Naive thymus-derived CD4-positive, alpha-beta T cell (primary cell): Measurements from ENCODE around the gene ANXA5. TPM values are rescaled to one million over a fixed set of nuclear protein-coding genes. Genes with fewer than 3 reads are reported as not detected.

Source experiments
- ATAC-seq: fragments of 150-1000 bp; cut with Tn5 transposase; 2 replicates; pipeline ENCODE4 v1.10.0; 2021; ENCODE audit warnings: mild to moderate bottlenecking, moderate library complexity
- CTCF ChIA-PET: fragments of 350-600 bp; sonication (Branson Sonifier 250); formaldehyde crosslinking; loops from one replicate; lab custom pipeline; 2021; ENCODE audit warnings: antibody characterized with exemption; lab: Charles Lee
- POLR2A ChIA-PET: fragments of 350-600 bp; sonication (Branson Sonifier 250); formaldehyde crosslinking; loops from one replicate; lab custom pipeline; 2021; ENCODE audit warnings: antibody characterized with exemption, inconsistent platforms; lab: Charles Lee
- DNase-seq, 9 donors: peaks; one replicate each; pipeline versions ENCODE4 v3.0.0 to v3.0.0-alpha.2; 2020 to 2022; ENCODE audit warnings: mixed read lengths in 1 of 9
- H3K27ac ChIP-seq: one replicate; pipeline ENCODE4 v1.7.0; 2013; ENCODE audit warnings: mild to moderate bottlenecking, low read depth, low read length, moderate library complexity
- H3K27me3 ChIP-seq, 2 donors: one replicate each; pipeline ENCODE4 v1.7.0; 2013; ENCODE audit warnings: low read length in 2 of 2, mild to moderate bottlenecking in 2 of 2, moderate library complexity in 2 of 2; ENCODE audit not compliant: control insufficient read depth in 2 of 2, insufficient read depth in 2 of 2
- H3K36me3 ChIP-seq, 3 experiments: 1 replicate in 2 of 3; 2 replicates in 1 of 3; pipeline ENCODE4 v1.7.0; 2013; ENCODE audit warnings: low read length in 3 of 3, mild to moderate bottlenecking in 3 of 3, moderate library complexity in 1 of 3; ENCODE audit not compliant: insufficient read depth in 3 of 3, control insufficient read depth in 2 of 3
- H3K4me1 ChIP-seq, 2 donors: one replicate each; pipeline ENCODE4 v1.7.0; 2013; ENCODE audit warnings: low read length in 2 of 2, mild to moderate bottlenecking in 2 of 2, moderate library complexity in 1 of 2; ENCODE audit not compliant: control insufficient read depth in 2 of 2, insufficient read depth in 2 of 2
- H3K4me3 ChIP-seq: 2 replicates; pipeline ENCODE4 v1.7.0; 2013; ENCODE audit warnings: mild to moderate bottlenecking, low read length
- H3K9me3 ChIP-seq, 3 experiments: 1 replicate in 2 of 3; 2 replicates in 1 of 3; pipeline ENCODE4 v1.7.0; 2013; ENCODE audit warnings: low read length in 3 of 3; ENCODE audit not compliant: control insufficient read depth in 2 of 3
- H3K27ac Mint-ChIP-seq, 9 donors: one replicate each; pipeline ENCODE4 v1.8.0; 2020 to 2022; ENCODE audit warnings: mixed read lengths in 9 of 9, mild to moderate bottlenecking in 8 of 9, moderate library complexity in 5 of 9, inconsistent platforms in 2 of 9
- H3K27me3 Mint-ChIP-seq, 5 donors: one replicate each; pipeline ENCODE4 v1.8.0; 2021 to 2022; ENCODE audit warnings: mixed read lengths in 5 of 5, mild to moderate bottlenecking in 1 of 5
- H3K36me3 Mint-ChIP-seq, 5 donors: one replicate each; pipeline ENCODE4 v1.8.0; 2020 to 2022; ENCODE audit warnings: mixed read lengths in 5 of 5, mild to moderate bottlenecking in 3 of 5, inconsistent platforms in 1 of 5
- H3K4me1 Mint-ChIP-seq, 7 donors: one replicate each; pipeline ENCODE4 v1.8.0; 2020 to 2022; ENCODE audit warnings: mixed read lengths in 7 of 7, mild to moderate bottlenecking in 3 of 7, inconsistent platforms in 1 of 7
- H3K4me3 Mint-ChIP-seq, 10 donors: one replicate each; pipeline ENCODE4 v1.8.0; 2020 to 2022; ENCODE audit warnings: mild to moderate bottlenecking in 10 of 10, mixed read lengths in 10 of 10, moderate library complexity in 6 of 10, inconsistent platforms in 2 of 10
- H3K9me3 Mint-ChIP-seq, 11 donors: one replicate each; pipeline ENCODE4 v1.8.0; 2020 to 2022; ENCODE audit warnings: mixed read lengths in 11 of 11, mild to moderate bottlenecking in 4 of 11, inconsistent platforms in 1 of 11, moderate library complexity in 1 of 11
- intact Hi-C, 2 donors: fragments of 100-400 bp; cut with micrococcal nuclease; formaldehyde crosslinking; loops; one replicate each; pipeline ENCODE4 v1.15.1; 2023
- polyA plus RNA-seq, 2 donors: library from polyadenylated mRNA; unstranded; fragments of 300-500 nt; fragmentation: Illumina TruSeq; gene quantifications; one replicate each; pipeline ENCODE4 v1.2.3, GENCODE V29; 2021
- total RNA-seq, 6 experiments: library from RNA in 5 of 6; stranded (reverse) in 5 of 6; gene quantifications; 1 replicate in 5 of 6; 2 replicates in 1 of 6; pipeline ENCODE4 v1.2.3 and lab custom pipeline; 2021 to 2026

ANXA5 gene
- total and polyA plus RNA-seq, 7 experiments from 2014 or later = 25.5 to 180 (median 49.5) TPM

DNA sequence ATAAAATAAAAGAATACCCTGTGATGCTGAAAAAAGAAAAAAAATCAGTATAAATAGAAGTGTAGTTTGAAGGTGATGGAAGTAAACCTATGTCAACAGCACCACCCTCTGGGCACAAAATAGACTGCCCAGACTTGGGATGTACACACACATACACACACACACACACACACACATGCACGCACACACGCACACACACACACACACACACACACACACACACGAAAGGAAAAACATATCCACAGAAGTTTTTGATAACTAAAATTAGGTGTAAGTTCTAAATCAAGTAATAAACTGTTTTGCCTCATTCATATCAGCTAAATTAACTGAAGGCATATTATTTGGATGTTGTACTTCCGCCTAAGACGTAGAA lies 40.5 kb downstream of the ANXA5 start:
- Histone ChIP-seq H3K4me1 (no peaks in the 10 kb centered on the region), H3K27ac (no peak overlapping the region), H3K9me3 (no peaks in the 10 kb centered on the region), H3K27me3 (no peaks in the 10 kb centered on the region), H3K4me3 (no peak overlapping the region), H3K36me3 (no peaks in the 10 kb centered on the region)
- ATAC-seq = peak; percentile 64
- ChIA-PET CTCF (no interaction called here), POLR2A (no interaction called here)
- DNase-seq = peak in 3 of 9 donors; percentile 2 to 12 (median 7)
- H3K36me3 Mint-ChIP-seq = peaks cover 0 to 10% (median 0%) of the 10 kb centered on the region in 5 donors
- intact Hi-C loops = loop anchor here in 1 of 2 donors (5.0 kb wide), 1 partner anchor 174 kb away; no protein-coding TSS in a partner anchor
- H3K4me3 Mint-ChIP-seq = no peak overlapping the region
- H3K4me1 Mint-ChIP-seq = peaks cover 0 to 5% (median 0%) of the 10 kb centered on the region in 7 donors
- H3K9me3 Mint-ChIP-seq = peaks cover 0 to 3% (median 0%) of the 10 kb centered on the region in 11 donors
- H3K27ac Mint-ChIP-seq = peak overlapping the region in 2 of 9 donors; percentile 22 to 34
- H3K27me3 Mint-ChIP-seq = peaks cover 0 to 26% (median 4%) of the 10 kb centered on the region in 5 donors

DNA sequence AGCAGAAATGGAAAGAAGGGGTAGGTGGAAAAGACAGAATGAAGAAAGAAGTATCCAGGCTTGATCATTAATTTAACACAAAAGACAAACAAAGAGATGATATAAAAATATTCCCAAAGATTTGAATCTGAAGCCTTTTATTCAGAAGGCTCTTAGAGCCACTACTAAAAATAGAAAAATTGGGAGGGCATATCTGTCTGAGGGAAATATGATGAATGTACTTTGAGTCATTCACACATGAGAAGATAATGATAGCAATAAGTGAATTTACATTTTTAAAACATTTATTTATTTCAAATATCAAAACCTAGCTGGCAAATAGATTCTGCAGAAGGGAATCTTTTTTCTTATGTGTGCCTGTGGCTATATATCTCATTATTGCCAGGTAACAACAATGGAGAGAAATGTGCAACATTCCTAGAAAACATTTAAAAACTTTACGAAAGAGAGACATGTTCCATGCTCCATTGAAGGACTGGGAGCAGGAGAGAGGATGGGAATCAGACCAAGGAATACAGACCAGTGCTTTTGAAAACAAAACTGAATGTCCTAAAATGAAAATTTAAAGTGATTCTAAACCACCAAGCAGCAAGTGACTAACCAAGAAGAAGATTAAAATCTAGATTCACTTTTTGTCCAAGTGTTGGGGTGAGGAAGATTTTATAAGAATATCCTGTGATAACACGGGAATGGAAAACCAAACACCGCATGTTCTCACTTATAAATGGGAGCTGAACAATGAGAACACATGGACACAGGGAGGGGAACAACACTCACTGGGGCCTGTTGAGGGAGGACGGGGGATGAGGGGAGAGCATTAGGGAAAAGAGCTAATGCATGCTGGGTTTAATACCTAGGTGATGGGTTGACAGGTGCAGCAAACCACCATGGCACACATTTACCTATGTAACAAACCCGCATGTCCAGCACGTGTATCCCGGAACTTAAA lies 41.2 kb downstream of the ANXA5 start:
- no peak for ATAC-seq
- H3K4me1 Mint-ChIP-seq = peaks cover 0 to 2% (median 0%) of the 10 kb centered on the region in 7 donors
- H3K27me3 Mint-ChIP-seq = peaks cover 0 to 26% (median 4%) of the 10 kb centered on the region in 5 donors
- no peaks in the 10 kb centered on the region for H3K36me3 ChIP-seq
- no peak for DNase-seq
- H3K36me3 Mint-ChIP-seq = peaks cover 0 to 6% (median 0%) of the 10 kb centered on the region in 5 donors
- no peak overlapping the region for H3K4me3 ChIP-seq
- ChIA-PET POLR2A (no interaction called here), CTCF (no interaction called here)
- H3K27me3 ChIP-seq = no peaks in the 10 kb centered on the region
- no peak overlapping the region for H3K27ac ChIP-seq
- intact Hi-C loops = loop anchor here in 1 of 2 donors (5.0 kb wide), 1 partner anchor 173 kb away; no protein-coding TSS in a partner anchor
- no peak overlapping the region for H3K4me3 Mint-ChIP-seq
- H3K9me3 ChIP-seq = no peaks in the 10 kb centered on the region
- no peaks in the 10 kb centered on the region for H3K4me1 ChIP-seq
- H3K9me3 Mint-ChIP-seq = peaks cover 0 to 2% (median 0%) of the 10 kb centered on the region in 11 donors
- no peak overlapping the region for H3K27ac Mint-ChIP-seq

- Mint-ChIP-seq H3K27ac (no peak overlapping the region), H3K4me3 (no peak overlapping the region), H3K27me3 (peaks cover 0 to 27% (median 4%) of the 10 kb centered on the region in 5 donors), H3K36me3 (no peaks in the 10 kb centered on the region), H3K9me3 (no peaks in the 10 kb centered on the region), H3K4me1 (no peaks in the 10 kb centered on the region)
- Histone ChIP-seq H3K27me3 (no peaks in the 10 kb centered on the region), H3K4me3 (no peak overlapping the region), H3K27ac (no peak overlapping the region), H3K4me1 (no peaks in the 10 kb centered on the region), H3K36me3 (no peaks in the 10 kb centered on the region), H3K9me3 (no peaks in the 10 kb centered on the region)
- ChIA-PET CTCF (no interaction called here), POLR2A (no interaction called here)
- intact Hi-C loops = loop anchor here in 1 of 2 donors (5.0 kb wide), 1 partner anchor 172 kb away; no protein-coding TSS in a partner anchor
- DNase-seq (no peak), ATAC-seq (no peak)
These were observed 42.0 kb downstream of the ANXA5 start for GRCh38 chr4:121654738-121655137.

GRCh38 chr4:121653986-121654385 lies 42.8 kb downstream of the ANXA5 start:
- no peak overlapping the region for H3K27ac Mint-ChIP-seq
- no peaks in the 10 kb centered on the region for H3K9me3 Mint-ChIP-seq
- intact Hi-C loops = no loop called here
- H3K9me3 ChIP-seq = no peaks in the 10 kb centered on the region
- no peak overlapping the region for H3K27ac ChIP-seq
- DNase-seq = no peak
- ATAC-seq = no peak
- H3K36me3 ChIP-seq = no peaks in the 10 kb centered on the region
- no peaks in the 10 kb centered on the region for H3K36me3 Mint-ChIP-seq
- ChIA-PET POLR2A (no interaction called here), CTCF (interaction anchor here (0.6 kb wide), 1 partner anchor 29 kb away, joined by 3 read pairs; no protein-coding TSS in a partner anchor)
- peaks cover 0 to 30% (median 9%) of the 10 kb centered on the region in 5 donors for H3K27me3 Mint-ChIP-seq
- H3K4me3 ChIP-seq = no peak overlapping the region
- no peaks in the 10 kb centered on the region for H3K4me1 ChIP-seq
- H3K27me3 ChIP-seq = no peaks in the 10 kb centered on the region
- no peak overlapping the region for H3K4me3 Mint-ChIP-seq
- H3K4me1 Mint-ChIP-seq = no peaks in the 10 kb centered on the region

- H3K27ac ChIP-seq = no peak overlapping the region
- peaks cover 0 to 34% (median 15%) of the 10 kb centered on the region in 5 donors for H3K27me3 Mint-ChIP-seq
- ATAC-seq (no peak), DNase-seq (no peak)
- H3K4me1 Mint-ChIP-seq = no peaks in the 10 kb centered on the region
- CTCF ChIA-PET = interaction anchor here (0.6 kb wide), 1 partner anchor 30 kb away, joined by 3 read pairs; no protein-coding TSS in a partner anchor
- no peak overlapping the region for H3K4me3 ChIP-seq
- no peaks in the 10 kb centered on the region for H3K27me3 ChIP-seq
- H3K4me1 ChIP-seq = no peaks in the 10 kb centered on the region
- POLR2A ChIA-PET = interaction anchor here (0.6 kb wide), 1 partner anchor 32 kb away, joined by 3 read pairs; no protein-coding TSS in a partner anchor
- H3K36me3 ChIP-seq = no peaks in the 10 kb centered on the region
- H3K4me3 Mint-ChIP-seq = no peak overlapping the region
- H3K9me3 ChIP-seq = no peaks in the 10 kb centered on the region
- no peak overlapping the region for H3K27ac Mint-ChIP-seq
- no peaks in the 10 kb centered on the region for H3K9me3 Mint-ChIP-seq
- H3K36me3 Mint-ChIP-seq = no peaks in the 10 kb centered on the region
- intact Hi-C loops = no loop called here
These were observed 43.6 kb downstream of the ANXA5 start for GRCh38 chr4:121653214-121653613.

GRCh38 chr4:121651597-121651996 lies 45.2 kb downstream of the ANXA5 start:
- Mint-ChIP-seq H3K9me3 (no peaks in the 10 kb centered on the region), H3K4me3 (no peak overlapping the region), H3K27ac (no peak overlapping the region), H3K4me1 (no peaks in the 10 kb centered on the region), H3K36me3 (no peaks in the 10 kb centered on the region), H3K27me3 (peaks cover 4 to 37% (median 15%) of the 10 kb centered on the region in 5 donors)
- Histone ChIP-seq H3K27ac (no peak overlapping the region), H3K27me3 (no peaks in the 10 kb centered on the region), H3K4me1 (no peaks in the 10 kb centered on the region), H3K36me3 (no peaks in the 10 kb centered on the region), H3K4me3 (no peak overlapping the region), H3K9me3 (no peaks in the 10 kb centered on the region)
- POLR2A ChIA-PET = no interaction called here
- intact Hi-C loops = no loop called here
- no peak for DNase-seq
- CTCF ChIA-PET = no interaction called here
- no peak for ATAC-seq
